Measurements from ENCODE around the gene REV1.
"Not testable (repeated sequence)": the region's sequence is repeated elsewhere in the genome, so short reads cannot be mapped to it uniquely, and the experiment has no call there.

The REV1 gene

GRCh38 chr2:99485411-99485810, 4.4 kb downstream of the REV1 start:
- no peak for DNase-seq

- no peak for DNase-seq
These were observed 5.6 kb downstream of the REV1 start for GRCh38 chr2:99484205-99484604.

GRCh38 chr2:99481941-99482340, 7.9 kb downstream of the REV1 start:
- DNase-seq = no peak

GRCh38 chr2:99481527-99481926, 8.3 kb downstream of the REV1 start:
- DNase-seq = no peak

- no peak for DNase-seq
These were observed 9.4 kb downstream of the REV1 start for GRCh38 chr2:99480390-99480789.

GRCh38 chr2:99478632-99479031, 11.2 kb downstream of the REV1 start:
- no peak for DNase-seq

GRCh38 chr2:99477054-99477453, 12.8 kb downstream of the REV1 start:
- DNase-seq = no peak

- DNase-seq = no peak
These were observed 13.2 kb downstream of the REV1 start for GRCh38 chr2:99476629-99477028.

GRCh38 chr2:99475095-99475494, 14.7 kb downstream of the REV1 start:
- not testable (repeated sequence) for DNase-seq

GRCh38 chr2:99473518-99474083, 16.2 kb downstream of the REV1 start:
- DNase-seq = no peak

- DNase-seq = no peak
These were observed 17.2 kb downstream of the REV1 start for GRCh38 chr2:99472600-99472960.

GRCh38 chr2:99471654-99472599, 17.9 kb downstream of the REV1 start:
- no peak for DNase-seq

- DNase-seq = no peak
These were observed 18.9 kb downstream of the REV1 start for GRCh38 chr2:99470957-99471356.

GRCh38 chr2:99470459-99470858, 19.4 kb downstream of the REV1 start:
- DNase-seq = not testable (repeated sequence)

GRCh38 chr2:99469394-99469793, 20.4 kb downstream of the REV1 start:
- DNase-seq = no peak

- peak; percentile 11 for DNase-seq
These were observed 21.7 kb downstream of the REV1 start for GRCh38 chr2:99468155-99468554.

GRCh38 chr2:99467390-99467789, 22.4 kb downstream of the REV1 start:
- no peak for DNase-seq

GRCh38 chr2:99461828-99462483, 27.9 kb downstream of the REV1 start:
- no peak for DNase-seq

- no peak for DNase-seq
These were observed 31.3 kb downstream of the REV1 start for GRCh38 chr2:99458529-99458928.

GRCh38 chr2:99451686-99452085, 38.1 kb downstream of the REV1 start:
- DNase-seq = no peak

GRCh38 chr2:99451280-99451679, 38.5 kb downstream of the REV1 start:
- DNase-seq = no peak

- no peak for DNase-seq
These were observed 39.6 kb downstream of the REV1 start for GRCh38 chr2:99450199-99450598.

- DNase-seq = no peak
These were observed 41.3 kb downstream of the REV1 start for GRCh38 chr2:99448556-99448955.

- no peak for DNase-seq
These were observed 44.8 kb downstream of the REV1 start for GRCh38 chr2:99445065-99445464.

All from NCI-H446 treated with DMSO at 0.1 percent for 48 hours (cell line).